ENCODE results near the gene SEPTIN7. TPM values are rescaled to one million over a fixed set of nuclear protein-coding genes. Genes with fewer than 3 reads are reported as not detected.

SEPTIN7 gene
- total RNA-seq, 1 donor from 2014 or later: 151 TPM

GRCh38 chr7:35819954-35820703 is 19.3 kb downstream of the SEPTIN7 start:
- DNase-seq (ENCODE audit: extremely low spot score in 2 of 2): no peak
- Histone ChIP-seq H3K36me3 (no peaks in the 10 kb centered on the region), H3K9me3 (no peaks in the 10 kb centered on the region), H3K4me3 (no peak overlapping the region), H3K27me3 (no peaks in the 10 kb centered on the region), H3K27ac (no peak overlapping the region), H3K4me1 (peaks cover 40% of the 10 kb centered on the region)
- intact Hi-C loops (cut with DNase I): no loop called here
- TF ChIP-seq, protein P1, sequence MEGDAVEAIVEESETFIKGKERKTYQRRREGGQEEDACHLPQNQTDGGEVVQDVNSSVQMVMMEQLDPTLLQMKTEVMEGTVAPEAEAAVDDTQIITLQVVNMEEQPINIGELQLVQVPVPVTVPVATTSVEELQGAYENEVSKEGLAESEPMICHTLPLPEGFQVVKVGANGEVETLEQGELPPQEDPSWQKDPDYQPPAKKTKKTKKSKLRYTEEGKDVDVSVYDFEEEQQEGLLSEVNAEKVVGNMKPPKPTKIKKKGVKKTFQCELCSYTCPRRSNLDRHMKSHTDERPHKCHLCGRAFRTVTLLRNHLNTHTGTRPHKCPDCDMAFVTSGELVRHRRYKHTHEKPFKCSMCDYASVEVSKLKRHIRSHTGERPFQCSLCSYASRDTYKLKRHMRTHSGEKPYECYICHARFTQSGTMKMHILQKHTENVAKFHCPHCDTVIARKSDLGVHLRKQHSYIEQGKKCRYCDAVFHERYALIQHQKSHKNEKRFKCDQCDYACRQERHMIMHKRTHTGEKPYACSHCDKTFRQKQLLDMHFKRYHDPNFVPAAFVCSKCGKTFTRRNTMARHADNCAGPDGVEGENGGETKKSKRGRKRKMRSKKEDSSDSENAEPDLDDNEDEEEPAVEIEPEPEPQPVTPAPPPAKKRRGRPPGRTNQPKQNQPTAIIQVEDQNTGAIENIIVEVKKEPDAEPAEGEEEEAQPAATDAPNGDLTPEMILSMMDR (IDR thresholded peaks at IDR 0.05): no peak

DNA sequence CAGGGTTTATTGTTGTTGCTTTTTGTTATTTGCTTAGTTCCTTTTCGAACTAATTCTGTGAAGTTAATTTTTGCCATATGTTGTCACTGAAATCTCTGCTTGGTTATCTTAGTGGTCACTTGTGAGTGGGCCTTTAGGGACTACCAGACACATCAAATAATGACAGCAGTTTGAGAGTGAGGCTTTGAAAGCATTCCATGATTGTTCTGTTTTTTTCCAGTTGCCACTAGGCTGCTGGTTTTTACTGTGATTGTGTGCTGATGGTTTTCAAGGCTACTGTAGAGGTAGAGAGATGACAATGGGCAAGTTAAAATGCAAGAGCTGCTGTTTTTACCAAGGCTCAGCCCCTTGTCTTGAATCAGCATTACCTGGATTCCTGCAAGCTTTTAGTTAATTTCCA is 20.0 kb downstream of the SEPTIN7 start:
- no peak for DNase-seq (ENCODE audit: extremely low spot score in 2 of 2)
- no peak for TF ChIP-seq POLR2AphosphoS5 (IDR thresholded peaks at IDR 0.05; ENCODE audit: insufficient read depth in 1 of 2, low read depth in 1 of 2)
- TF ChIP-seq, protein P1 (IDR thresholded peaks at IDR 0.05): no peak
- TF ChIP-seq POLR2A (IDR thresholded peaks at IDR 0.05): no peak
- intact Hi-C loops (cut with DNase I): no loop called here
- no peak overlapping the region for H3K4me3 ChIP-seq
- H3K4me1 ChIP-seq: peaks cover 47% of the 10 kb centered on the region
- H3K9me3 ChIP-seq: no peaks in the 10 kb centered on the region
- H3K27ac ChIP-seq: no peak overlapping the region
- no peaks in the 10 kb centered on the region for H3K27me3 ChIP-seq
- no peaks in the 10 kb centered on the region for H3K36me3 ChIP-seq

GRCh38 chr7:35823440-35823839 is 22.6 kb downstream of the SEPTIN7 start:
- H3K9me3 ChIP-seq: no peaks in the 10 kb centered on the region
- no peak overlapping the region for H3K27ac ChIP-seq
- DNase-seq (ENCODE audit: extremely low spot score in 2 of 2): no peak
- H3K4me1 ChIP-seq: peaks cover 48% of the 10 kb centered on the region
- H3K36me3 ChIP-seq: no peaks in the 10 kb centered on the region
- no peak for TF ChIP-seq POLR2A (IDR thresholded peaks at IDR 0.05)
- TF ChIP-seq, protein P1 (IDR thresholded peaks at IDR 0.05): no peak
- no peak for TF ChIP-seq POLR2AphosphoS5 (IDR thresholded peaks at IDR 0.05; ENCODE audit: insufficient read depth in 1 of 2, low read depth in 1 of 2)
- intact Hi-C loops (cut with DNase I): no loop called here
- no peak overlapping the region for H3K4me3 ChIP-seq
- no peaks in the 10 kb centered on the region for H3K27me3 ChIP-seq

DNA sequence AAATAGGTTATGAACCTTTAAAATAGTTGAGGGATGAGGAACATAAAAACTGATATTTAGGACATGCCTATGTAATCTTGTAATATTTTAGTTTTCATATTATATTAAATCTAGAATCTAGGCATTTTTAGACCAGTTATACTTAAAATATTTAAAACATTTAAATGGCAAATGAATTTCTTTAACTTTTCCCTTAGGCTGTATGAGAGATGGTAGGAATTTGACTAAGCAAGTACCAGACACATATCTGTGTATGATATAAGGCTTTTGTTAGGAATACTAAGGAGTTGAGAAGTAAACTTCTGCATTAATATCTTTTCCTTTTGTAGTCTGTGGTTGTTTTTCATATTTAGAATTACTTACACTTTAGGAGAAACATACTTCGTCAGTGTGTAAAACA is 25.1 kb downstream of the SEPTIN7 start:
- H3K27ac ChIP-seq: no peak overlapping the region
- no peaks in the 10 kb centered on the region for H3K36me3 ChIP-seq
- H3K4me1 ChIP-seq: peaks cover 67% of the 10 kb centered on the region
- TF ChIP-seq POLR2A (IDR thresholded peaks at IDR 0.05): no peak
- TF ChIP-seq, protein P1 (IDR thresholded peaks at IDR 0.05): no peak
- no peak for TF ChIP-seq POLR2AphosphoS5 (IDR thresholded peaks at IDR 0.05; ENCODE audit: insufficient read depth in 1 of 2, low read depth in 1 of 2)
- no peak for DNase-seq (ENCODE audit: extremely low spot score in 2 of 2)
- no peaks in the 10 kb centered on the region for H3K27me3 ChIP-seq
- intact Hi-C loops (cut with DNase I): no loop called here
- no peak overlapping the region for H3K4me3 ChIP-seq
- no peaks in the 10 kb centered on the region for H3K9me3 ChIP-seq

DNA sequence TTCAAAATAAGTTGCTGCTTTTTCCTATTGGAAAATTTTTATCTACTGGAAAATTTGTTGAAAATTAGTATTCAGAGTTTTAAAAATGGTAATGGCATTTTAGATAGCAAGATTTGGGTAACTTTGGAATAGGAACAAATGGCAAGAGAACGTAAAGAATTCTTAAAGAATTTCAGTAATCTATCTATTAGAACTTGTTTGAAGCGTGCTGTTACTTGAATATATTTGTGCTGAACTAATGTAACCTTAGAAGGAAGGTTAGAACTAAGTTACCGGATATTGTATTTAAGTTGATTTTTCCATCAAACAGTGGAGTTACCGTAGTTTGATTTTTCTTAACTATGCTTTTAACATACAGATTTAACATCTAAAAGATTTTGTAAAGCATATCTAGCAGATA is 25.9 kb downstream of the SEPTIN7 start:
- H3K27ac ChIP-seq: no peak overlapping the region
- H3K4me3 ChIP-seq: no peak overlapping the region
- H3K9me3 ChIP-seq: no peaks in the 10 kb centered on the region
- peaks cover 75% of the 10 kb centered on the region for H3K4me1 ChIP-seq
- no peaks in the 10 kb centered on the region for H3K27me3 ChIP-seq
- TF ChIP-seq POLR2AphosphoS5 (IDR thresholded peaks at IDR 0.05; ENCODE audit: insufficient read depth in 1 of 2, low read depth in 1 of 2) (no peak), POLR2A (IDR thresholded peaks at IDR 0.05) (no peak)
- TF ChIP-seq, protein P1 (IDR thresholded peaks at IDR 0.05): no peak
- no peaks in the 10 kb centered on the region for H3K36me3 ChIP-seq
- intact Hi-C loops (cut with DNase I): no loop called here
- DNase-seq (ENCODE audit: extremely low spot score in 2 of 2): no peak

Data from vagina (tissue), 2 donors.